Left hindlimb (tissue), 1 donor: Measurements from ENCODE around the gene SLC16A12.
"Not testable (repeated sequence)": the region's sequence is repeated elsewhere in the genome, so short reads cannot be mapped to it uniquely, and the experiment has no call there.

ENCODE experiments used
- DNase-seq: peaks from one replicate; pipeline ENCODE4 v3.0.0-alpha.2; 2018

Gene SLC16A12

GRCh38 chr10:89414879-89415821 lies 120.2 kb downstream of the SLC16A12 start:
- DNase-seq, result no peak

GRCh38 chr10:89414146-89414878 lies 121.1 kb downstream of the SLC16A12 start, which contains the start of gene IFIT5:
TSS of gene IFIT5 (plus strand) at chr10:89414568. CDS start at chr10:89414799, 231 bp downstream.
- DNase-seq, result peak; percentile 88

- DNase-seq, result no peak
These were observed 121.9 kb downstream of the SLC16A12 start for GRCh38 chr10:89413398-89413912.

- DNase-seq, result not testable (repeated sequence)
These were observed 123.1 kb downstream of the SLC16A12 start for GRCh38 chr10:89412276-89412675.

DNA sequence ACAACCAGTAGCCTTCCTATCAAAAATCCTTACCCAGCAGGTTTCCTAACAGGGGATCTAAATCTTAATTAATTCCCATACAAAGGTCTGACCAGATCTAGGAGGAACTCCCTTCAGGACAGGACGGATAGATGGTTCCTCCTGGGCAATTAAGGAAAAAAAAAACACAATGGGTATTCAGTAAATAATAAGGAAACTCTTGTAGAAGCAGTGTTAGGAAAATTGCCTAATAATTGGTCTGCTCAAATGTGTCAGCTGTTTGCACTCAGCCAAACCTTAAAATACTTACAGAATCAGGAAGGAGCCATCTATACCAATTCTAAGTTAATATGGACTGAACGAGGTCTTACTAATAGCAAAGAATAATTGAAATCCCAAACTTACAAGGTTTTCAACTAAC lies 124.3 kb downstream of the SLC16A12 start:
- not testable (repeated sequence) for DNase-seq

GRCh38 chr10:89410551-89410950 lies 124.8 kb downstream of the SLC16A12 start:
- not testable (repeated sequence) for DNase-seq

- not testable (repeated sequence) for DNase-seq
These were observed 126.1 kb downstream of the SLC16A12 start for GRCh38 chr10:89409282-89409681.

GRCh38 chr10:89407792-89408191 lies 127.6 kb downstream of the SLC16A12 start:
- DNase-seq, result not testable (repeated sequence)

DNA sequence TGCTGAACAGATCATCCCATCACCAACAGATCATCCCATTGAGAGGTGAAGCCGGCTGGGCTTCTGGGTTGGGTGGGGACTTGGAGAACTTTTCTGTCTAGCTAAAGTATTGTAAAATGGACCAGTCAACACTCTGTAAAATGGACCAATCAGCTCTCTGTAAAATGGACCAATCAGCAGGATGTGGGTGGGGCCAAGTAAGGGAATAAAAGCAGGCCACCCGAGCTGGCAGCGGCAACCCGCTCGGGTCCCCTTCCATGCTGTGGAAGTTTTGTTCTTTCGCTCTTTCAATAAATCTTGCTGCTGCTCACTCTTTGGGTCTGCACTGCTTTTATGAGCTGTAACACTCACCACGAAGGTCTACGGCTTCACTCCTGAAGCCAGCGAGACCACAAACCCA lies 129.2 kb downstream of the SLC16A12 start:
- DNase-seq, result not testable (repeated sequence)

DNA sequence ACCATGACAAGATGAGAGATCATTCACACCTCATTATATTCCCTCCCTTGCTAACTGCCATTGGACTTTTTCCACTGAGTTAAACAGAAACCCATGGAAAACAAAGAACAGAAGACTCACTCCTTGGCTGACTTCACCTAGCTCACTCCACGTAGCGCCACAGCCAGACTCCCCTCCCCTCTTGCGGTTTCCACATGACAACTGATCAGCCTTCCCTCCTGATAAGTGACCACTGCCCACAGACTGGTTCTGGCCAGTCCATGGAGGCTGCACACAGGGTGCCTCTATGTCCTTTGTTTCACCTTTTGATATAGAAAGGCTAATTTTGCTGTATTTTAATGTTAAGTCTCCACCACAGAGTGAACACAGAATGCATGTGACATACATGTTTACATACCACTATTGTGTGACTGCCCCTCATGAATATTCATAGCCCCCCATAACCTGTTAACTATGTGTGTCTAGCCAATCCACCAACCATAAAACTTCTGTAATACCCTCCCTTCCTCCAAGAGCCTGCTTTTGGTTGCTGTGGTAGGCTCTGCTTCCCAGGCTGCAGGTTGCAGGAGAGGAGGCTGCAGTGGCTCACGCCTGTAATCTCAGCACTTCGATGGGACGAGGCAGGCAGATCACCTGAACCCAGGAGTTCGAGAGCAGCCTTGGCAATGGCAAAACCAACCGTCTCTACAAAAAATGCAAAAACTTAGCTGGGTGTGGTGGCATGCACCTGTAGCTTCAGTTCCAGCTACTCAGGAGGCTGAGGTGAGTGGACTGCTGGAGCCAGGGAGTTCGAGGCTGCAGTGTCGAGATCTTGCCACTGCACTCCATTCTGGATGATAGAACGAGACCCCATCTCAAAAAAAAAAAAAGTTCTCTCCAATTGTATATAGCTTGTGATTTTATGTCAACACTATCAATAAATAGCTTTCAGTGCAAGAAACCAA lies 131.0 kb downstream of the SLC16A12 start:
- DNase-seq, result peak; percentile 32

DNA sequence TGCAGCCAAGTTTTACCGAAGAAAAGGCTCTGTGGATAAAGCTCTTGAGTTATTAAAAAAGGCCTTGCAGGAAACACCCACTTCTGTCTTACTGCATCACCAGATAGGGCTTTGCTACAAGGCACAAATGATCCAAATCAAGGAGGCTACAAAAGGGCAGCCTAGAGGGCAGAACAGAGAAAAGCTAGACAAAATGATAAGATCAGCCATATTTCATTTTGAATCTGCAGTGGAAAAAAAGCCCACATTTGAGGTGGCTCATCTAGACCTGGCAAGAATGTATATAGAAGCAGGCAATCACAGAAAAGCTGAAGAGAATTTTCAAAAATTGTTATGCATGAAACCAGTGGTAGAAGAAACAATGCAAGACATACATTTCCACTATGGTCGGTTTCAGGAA lies 132.4 kb downstream of the SLC16A12 start:
- DNase-seq, result no peak

DNA sequence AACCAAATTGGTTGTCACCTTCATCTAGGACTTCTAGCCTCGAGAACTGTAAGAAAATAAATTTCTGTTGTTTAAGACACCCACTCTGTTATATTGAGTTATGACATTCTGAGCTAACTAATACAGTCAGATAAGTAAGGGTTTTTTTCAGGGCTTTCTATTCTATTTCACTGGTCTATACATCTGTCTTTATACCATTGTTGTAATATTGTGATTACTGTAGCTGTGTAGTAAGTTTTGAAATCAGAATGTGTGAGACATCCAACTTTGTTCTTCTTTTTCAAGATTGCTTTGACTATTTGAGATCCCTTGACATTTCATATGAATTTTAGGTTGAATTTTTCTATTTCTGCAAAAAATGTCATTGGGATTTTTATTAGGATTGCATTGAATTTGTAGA lies 135.4 kb downstream of the SLC16A12 start:
- no peak for DNase-seq

DNA sequence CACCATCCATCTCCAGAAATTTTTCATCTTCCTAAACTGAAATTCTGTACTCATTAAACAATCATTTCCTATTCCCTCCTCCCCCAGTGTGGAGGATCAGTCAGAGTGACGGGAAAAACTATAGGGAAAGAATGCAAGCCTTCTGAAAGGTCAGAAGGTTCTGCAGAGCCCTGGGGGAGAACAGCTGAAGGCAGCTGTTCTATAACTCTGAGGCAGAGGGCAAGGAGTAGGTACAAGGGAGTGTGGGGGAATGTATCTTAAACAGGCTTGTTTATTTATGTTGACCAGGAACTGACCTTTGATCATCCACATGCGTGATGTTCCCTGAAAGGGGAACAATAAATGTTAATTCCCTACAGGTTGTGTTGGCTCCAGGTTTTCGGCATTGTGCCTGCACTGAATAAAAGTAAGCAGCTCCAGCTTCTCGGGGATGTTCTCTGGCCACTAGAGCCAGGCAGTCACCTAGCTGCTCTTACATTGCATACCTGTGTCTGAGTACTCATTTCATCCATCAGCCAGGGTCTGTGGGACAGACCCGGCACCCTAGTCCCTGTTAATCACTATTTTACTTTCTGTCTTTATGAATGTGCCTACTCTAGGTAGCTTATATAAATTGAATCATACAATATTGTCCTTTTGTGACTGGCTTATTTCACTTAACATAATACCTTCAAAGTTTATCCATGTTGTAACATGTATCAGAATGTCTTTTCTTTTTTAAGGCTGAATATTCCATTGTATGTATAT lies 137.2 kb downstream of the SLC16A12 start:
- no peak for DNase-seq

GRCh38 chr10:89395141-89395540 lies 140.3 kb downstream of the SLC16A12 start:
- DNase-seq, result no peak

- no peak for DNase-seq
These were observed 141.5 kb downstream of the SLC16A12 start for GRCh38 chr10:89393898-89394297.

- DNase-seq, result no peak
These were observed 142.4 kb downstream of the SLC16A12 start for GRCh38 chr10:89392974-89393373.

GRCh38 chr10:89391907-89392756 lies 143.3 kb downstream of the SLC16A12 start, which contains the start of gene IFIT1:
TSS of gene IFIT1 (plus strand) at chr10:89392623. CDS start at chr10:89392713, 90 bp downstream.
- peak; percentile 73 for DNase-seq

GRCh38 chr10:89391226-89391576 lies 144.2 kb downstream of the SLC16A12 start:
- not testable (repeated sequence) for DNase-seq

- DNase-seq, result no peak
These were observed 144.7 kb downstream of the SLC16A12 start for GRCh38 chr10:89390476-89391225.

- no peak for DNase-seq
These were observed 146.1 kb downstream of the SLC16A12 start for GRCh38 chr10:89389254-89389653.
